GM19035 (cell line): Measurements from ENCODE around the gene RCC2.

Source experiments
- ATAC-seq: cut with Tn5 transposase; IDR thresholded peaks from one replicate; pipeline ENCODE4 v1.9.1; 2021; ENCODE audit not compliant: unreplicated experiment

Gene RCC2

GRCh38 chr1:17381161-17381560 lies 58.3 kb downstream of the RCC2 start:
- no peak for ATAC-seq

GRCh38 chr1:17377325-17377953 lies 62.0 kb downstream of the RCC2 start:
- no peak for ATAC-seq

GRCh38 chr1:17375651-17376050 lies 63.8 kb downstream of the RCC2 start:
- ATAC-seq = no peak

GRCh38 chr1:17372955-17373354 lies 66.5 kb downstream of the RCC2 start:
- no peak for ATAC-seq

GRCh38 chr1:17371896-17372295 lies 67.6 kb downstream of the RCC2 start, which contains the start of gene PADI6:
PADI6 (plus strand) TSS chr1:17372196; CDS start chr1:17372246, 50 bp downstream.
- no peak for ATAC-seq

- no peak for ATAC-seq
Measured at GRCh38 chr1:17370618-17371017, 68.9 kb downstream of the RCC2 start.

- no peak for ATAC-seq
Measured at GRCh38 chr1:17369466-17369865, 70.0 kb downstream of the RCC2 start.

- no peak for ATAC-seq
Measured at GRCh38 chr1:17365293-17365692, 74.2 kb downstream of the RCC2 start.

- ATAC-seq = no peak
Measured at GRCh38 chr1:17363771-17364170, 75.7 kb downstream of the RCC2 start.

GRCh38 chr1:17363351-17363750 lies 76.1 kb downstream of the RCC2 start:
- no peak for ATAC-seq

GRCh38 chr1:17361687-17362086 lies 77.8 kb downstream of the RCC2 start:
- no peak for ATAC-seq

- ATAC-seq = no peak
Measured at GRCh38 chr1:17360272-17360956, 79.1 kb downstream of the RCC2 start.

- ATAC-seq = no peak
Measured at GRCh38 chr1:17359808-17360207, 79.7 kb downstream of the RCC2 start.

- no peak for ATAC-seq
Measured at GRCh38 chr1:17359031-17359430, 80.4 kb downstream of the RCC2 start.

- ATAC-seq = no peak
Measured at GRCh38 chr1:17358557-17358956, 80.9 kb downstream of the RCC2 start.
